ENCODE measurements around the gene ZDHHC20.

The ZDHHC20 gene

GRCh38 chr13:21360463-21360862, 98.6 kb downstream of the ZDHHC20 start:
- no peak for DNase-seq

GRCh38 chr13:21359855-21360254, 99.2 kb downstream of the ZDHHC20 start:
- no peak for DNase-seq

- DNase-seq, result no peak
Measured at GRCh38 chr13:21355304-21355703, 103.8 kb downstream of the ZDHHC20 start.

- no peak for DNase-seq
Measured at GRCh38 chr13:21354721-21355120, 104.4 kb downstream of the ZDHHC20 start.

- no peak for DNase-seq
Measured at GRCh38 chr13:21348488-21349120, 110.5 kb downstream of the ZDHHC20 start.

- DNase-seq, result no peak
Measured at GRCh38 chr13:21347753-21348318, 111.3 kb downstream of the ZDHHC20 start.

- peak; percentile 14 for DNase-seq
Measured at GRCh38 chr13:21344662-21345176, 114.4 kb downstream of the ZDHHC20 start.

- DNase-seq, result no peak
Measured at GRCh38 chr13:21343659-21344058, 115.4 kb downstream of the ZDHHC20 start.

- no peak for DNase-seq
Measured at GRCh38 chr13:21342699-21343442, 116.2 kb downstream of the ZDHHC20 start.

GRCh38 chr13:21341637-21342422, 117.3 kb downstream of the ZDHHC20 start:
- no peak for DNase-seq

GRCh38 chr13:21338639-21339278, 120.3 kb downstream of the ZDHHC20 start:
- DNase-seq, result no peak

- no peak for DNase-seq
Measured at GRCh38 chr13:21338156-21338555, 120.9 kb downstream of the ZDHHC20 start.

- DNase-seq, result no peak
Measured at GRCh38 chr13:21336609-21337349, 122.3 kb downstream of the ZDHHC20 start.

GRCh38 chr13:21333186-21333585, 125.9 kb downstream of the ZDHHC20 start:
- no peak for DNase-seq

GRCh38 chr13:21330126-21330861, 128.8 kb downstream of the ZDHHC20 start:
- DNase-seq, result no peak

- no peak for DNase-seq
Measured at GRCh38 chr13:21328836-21329477, 130.1 kb downstream of the ZDHHC20 start.

- no peak for DNase-seq
Measured at GRCh38 chr13:21328201-21328600, 130.9 kb downstream of the ZDHHC20 start.

GRCh38 chr13:21326155-21327031, 132.7 kb downstream of the ZDHHC20 start:
- no peak for DNase-seq

- DNase-seq, result no peak
Measured at GRCh38 chr13:21324803-21325202, 134.3 kb downstream of the ZDHHC20 start.

GRCh38 chr13:21322988-21323387, 136.1 kb downstream of the ZDHHC20 start:
- no peak for DNase-seq
